HG02973 (cell line): ENCODE results near the gene PYGO1.
"Not testable (repeated sequence)": the region's sequence is repeated elsewhere in the genome, so short reads cannot be mapped to it uniquely, and the experiment has no call there.

ENCODE experiments used
- ATAC-seq: cut with Tn5 transposase; IDR thresholded peaks from one replicate; pipeline ENCODE4 v1.9.1; 2021; ENCODE audit warnings: moderate library complexity; ENCODE audit not compliant: unreplicated experiment

Gene PYGO1

GRCh38 chr15:55513152-55513551 is 75.0 kb downstream of the PYGO1 start:
- ATAC-seq, result no peak

- no peak for ATAC-seq
These were observed 80.6 kb downstream of the PYGO1 start for GRCh38 chr15:55507567-55507966.

DNA sequence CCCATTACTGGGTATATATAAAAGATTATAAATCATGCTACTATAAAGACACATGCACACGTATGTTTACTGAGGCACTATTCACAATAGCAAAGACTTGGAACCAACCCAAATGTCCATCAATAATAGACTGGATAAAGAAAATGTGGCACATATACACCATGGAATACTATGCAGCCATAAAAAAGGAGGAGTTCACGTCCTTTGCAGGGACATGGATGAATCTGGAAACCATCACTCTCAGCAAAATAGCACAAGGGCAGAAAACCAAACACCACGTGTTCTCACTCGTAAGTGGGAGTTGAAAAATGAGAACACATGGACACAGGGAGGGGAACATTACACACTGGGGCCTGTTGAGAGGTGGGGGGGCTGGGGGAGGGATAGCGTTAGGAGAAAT is 82.7 kb downstream of the PYGO1 start:
- not testable (repeated sequence) for ATAC-seq

DNA sequence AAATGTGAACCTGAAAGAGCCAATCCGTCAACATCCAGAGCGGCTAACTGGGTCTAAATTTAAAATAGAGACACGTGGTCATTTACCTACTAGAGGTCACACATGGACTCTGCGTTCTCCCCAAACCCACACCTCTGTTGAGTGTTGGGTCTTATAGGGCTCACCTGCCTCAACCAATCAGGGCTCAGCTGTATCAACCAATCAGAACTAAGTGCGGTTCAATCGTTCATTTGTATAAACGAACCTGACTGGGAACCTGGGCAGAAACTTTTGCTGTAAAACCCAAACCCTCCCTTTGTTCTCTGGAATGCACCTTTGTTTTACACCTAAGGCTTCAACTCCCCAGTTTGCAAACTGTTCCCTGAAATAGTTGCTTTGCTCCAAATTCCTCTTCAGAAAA is 89.0 kb downstream of the PYGO1 start:
- no peak for ATAC-seq

DNA sequence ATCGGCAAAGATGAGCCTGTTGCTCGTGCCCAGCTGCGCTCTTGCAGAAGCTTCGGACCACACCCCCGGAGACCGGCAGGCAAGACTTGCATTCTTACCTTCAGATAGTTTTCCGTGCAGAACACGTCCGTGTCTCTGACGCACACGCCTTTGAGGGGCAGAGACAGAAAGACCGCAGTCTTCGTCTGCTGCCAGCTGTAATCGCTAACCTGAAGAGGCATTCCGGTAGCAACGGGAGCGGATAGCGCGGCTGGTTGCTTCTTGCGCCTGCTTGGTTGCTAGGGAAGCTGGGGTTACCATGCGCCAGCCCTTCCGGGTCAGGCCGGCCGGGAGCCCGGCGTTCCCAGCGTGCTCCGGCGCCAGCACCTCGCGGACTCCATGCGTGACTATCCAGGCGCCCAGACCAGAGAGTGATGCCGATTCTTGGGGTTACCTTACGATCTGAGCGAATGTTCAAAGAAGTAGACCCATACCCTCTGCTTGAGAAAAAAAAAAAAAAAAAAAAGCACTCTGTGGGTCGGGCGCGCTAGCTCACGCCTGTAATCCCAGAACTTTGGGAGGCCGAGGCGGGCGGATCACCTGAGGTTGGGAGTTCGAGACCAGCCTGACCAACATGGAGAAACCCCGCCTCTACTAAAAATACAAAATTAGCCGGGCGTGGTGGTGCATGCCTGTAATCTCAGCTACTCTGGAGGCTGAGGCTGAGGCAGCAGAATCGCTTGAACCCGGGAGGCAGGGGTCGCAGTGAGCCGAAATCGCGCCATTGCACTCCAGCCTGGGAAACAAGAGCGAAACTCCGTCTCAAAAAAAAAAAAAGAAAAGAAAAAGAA is 89.8 kb downstream of the PYGO1 start:
- ATAC-seq, result peak; percentile 97

GRCh38 chr15:55496716-55497115 is 91.4 kb downstream of the PYGO1 start:
- no peak for ATAC-seq

GRCh38 chr15:55494931-55495330 is 93.2 kb downstream of the PYGO1 start:
- ATAC-seq, result no peak

- ATAC-seq, result not testable (repeated sequence)
These were observed 99.1 kb downstream of the PYGO1 start for GRCh38 chr15:55488952-55489600.
